GM23248 (cell line): ENCODE results near the gene PGRMC1.
"Not testable (repeated sequence)": the region's sequence is repeated elsewhere in the genome, so short reads cannot be mapped to it uniquely, and the experiment has no call there.

Experiments used
- EZH2 ChIP-seq: fragments of 200-600 bp; sonication (generic); IDR thresholded peaks from 2 replicates; pipeline ENCODE4 v1.6.1; 2018; ENCODE audit warnings: antibody characterized with exemption, mild to moderate bottlenecking; ENCODE audit not compliant: insufficient read depth, poor library complexity, severe bottlenecking
- EZH2phosphoT487 ChIP-seq: fragments of 200-600 bp; sonication (generic); IDR thresholded peaks from 2 replicates; pipeline ENCODE4 v1.6.1; 2018; ENCODE audit warnings: antibody characterized with exemption, moderate library complexity, mild to moderate bottlenecking, low read depth; ENCODE audit not compliant: insufficient read depth

- TF ChIP-seq EZH2, EZH2phosphoT487: not testable (repeated sequence)
Measured at GRCh38 chrX:119267115-119267514, 31.0 kb downstream of the PGRMC1 start.
